Measurements from ENCODE around the gene VMP1. TPM values are rescaled to one million over a fixed set of nuclear protein-coding genes. Genes with fewer than 3 reads are reported as not detected.

The VMP1 gene
- total RNA-seq, 1 experiment from 2014 or later = 236 TPM

DNA sequence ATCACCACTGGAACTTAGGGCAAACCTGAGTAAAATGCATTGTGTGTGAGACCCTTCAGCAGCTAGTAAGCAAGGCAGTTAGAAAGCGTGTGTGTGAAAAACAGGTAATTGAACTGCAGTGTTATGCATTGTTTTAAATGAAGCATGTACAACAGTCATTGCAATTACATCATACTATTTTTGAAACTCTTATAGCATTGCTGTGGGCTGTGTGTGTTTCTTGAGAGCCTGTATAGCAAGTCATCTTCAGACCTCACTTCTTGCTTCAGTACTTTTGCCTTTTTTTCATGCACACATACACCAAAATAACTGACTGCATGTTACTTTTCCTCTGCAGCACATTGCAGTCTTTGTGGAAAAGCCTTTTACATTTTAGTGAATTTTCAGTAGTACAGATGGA, 19.4 kb upstream of the VMP1 start:
- peaks cover 8% of the 10 kb centered on the region; the same call in 1 of the 2 replicates for H3K4me1 ChIP-seq (replicated peaks; ENCODE audit: insufficient read depth)
- no peaks in the 10 kb centered on the region for H3K9me3 ChIP-seq (ENCODE audit: insufficient read depth, low read depth)
- no peaks in the 10 kb centered on the region for H3K9me2 ChIP-seq (ENCODE audit: insufficient read depth)
- no peak for DNase-seq
- H3K27ac ChIP-seq = peak overlapping the region; percentile 48; the same call in 1 of the 2 replicates
- H3K4me2 ChIP-seq = no peak overlapping the region
- BruUV-seq (replicated peaks) = no TSS peak
- no peaks in the 10 kb centered on the region for H3K27me3 ChIP-seq (ENCODE audit: insufficient read depth, low read depth)
- peaks cover 50% of the 10 kb centered on the region for H4K20me1 ChIP-seq (ENCODE audit: insufficient read depth)
- H3K79me2 ChIP-seq (ENCODE audit: low read depth) = peaks cover 42% of the 10 kb centered on the region
- no peak overlapping the region for H3K4me3 ChIP-seq
- ChIA-PET CTCF (no interaction called here), POLR2A (ENCODE audit: unreplicated experiment) (interaction anchor here (0.5 kb wide), 1 partner anchor 75 kb away, joined by 5 read pairs; no protein-coding TSS in a partner anchor)
- TF ChIP-seq EZH2 (IDR thresholded peaks at IDR 0.05; ENCODE audit: low read depth) (no peak), CTCF (conservative IDR thresholded peaks at IDR 0.05) (no peak)
- intact Hi-C loops (cut with micrococcal nuclease; ENCODE audit: unreplicated experiment) = no loop called here
- H2AFZ ChIP-seq = no peak overlapping the region
- peaks cover 73% of the 10 kb centered on the region for H3K36me3 ChIP-seq (ENCODE audit: low read depth)
- peaks cover 80% of the 10 kb centered on the region for H3F3A ChIP-seq (ENCODE audit: insufficient read depth, low read depth)

DNA sequence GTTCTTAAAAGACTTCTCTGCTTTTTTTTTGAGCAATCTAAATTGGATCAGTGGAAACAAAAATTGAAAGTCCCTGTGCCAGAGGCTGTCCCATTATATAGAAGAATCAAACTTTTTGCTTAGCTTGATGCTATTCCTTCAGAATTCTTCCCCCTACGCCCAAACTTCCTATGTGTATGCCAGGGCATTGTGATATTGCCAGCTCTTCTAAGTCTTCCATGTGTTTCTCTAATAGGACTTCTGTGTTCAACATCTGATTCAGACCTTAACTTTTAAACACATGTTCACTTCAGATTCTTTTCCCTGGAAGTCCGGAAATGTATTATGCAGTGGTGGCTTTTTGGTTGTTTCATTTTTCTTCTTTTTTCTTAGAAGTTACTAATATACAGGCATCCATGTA, 19.0 kb upstream of the VMP1 start:
- H3F3A ChIP-seq (ENCODE audit: insufficient read depth, low read depth) = peaks cover 78% of the 10 kb centered on the region
- peaks cover 42% of the 10 kb centered on the region for H3K79me2 ChIP-seq (ENCODE audit: low read depth)
- no peak overlapping the region for H3K4me3 ChIP-seq
- H3K4me2 ChIP-seq = no peak overlapping the region
- H3K9me2 ChIP-seq (ENCODE audit: insufficient read depth) = no peaks in the 10 kb centered on the region
- ChIA-PET POLR2A (ENCODE audit: unreplicated experiment) (interaction anchor here (0.6 kb wide), 1 partner anchor 1029 kb away, joined by 4 read pairs; no protein-coding TSS in a partner anchor), CTCF (no interaction called here)
- H2AFZ ChIP-seq = no peak overlapping the region
- no peak for DNase-seq
- no peaks in the 10 kb centered on the region for H3K27me3 ChIP-seq (ENCODE audit: insufficient read depth, low read depth)
- no TSS peak for BruUV-seq (replicated peaks)
- peaks cover 8% of the 10 kb centered on the region; the same call in 1 of the 2 replicates for H3K4me1 ChIP-seq (replicated peaks; ENCODE audit: insufficient read depth)
- peaks cover 69% of the 10 kb centered on the region for H3K36me3 ChIP-seq (ENCODE audit: low read depth)
- intact Hi-C loops (cut with micrococcal nuclease; ENCODE audit: unreplicated experiment) = no loop called here
- TF ChIP-seq CTCF (conservative IDR thresholded peaks at IDR 0.05) (no peak), EZH2 (IDR thresholded peaks at IDR 0.05; ENCODE audit: low read depth) (no peak)
- peak overlapping the region; percentile 48; the same call in 1 of the 2 replicates for H3K27ac ChIP-seq
- no peaks in the 10 kb centered on the region for H3K9me3 ChIP-seq (ENCODE audit: insufficient read depth, low read depth)
- H4K20me1 ChIP-seq (ENCODE audit: insufficient read depth) = peaks cover 47% of the 10 kb centered on the region

GRCh38 chr17:59693582-59693981, 13.9 kb upstream of the VMP1 start:
- no TSS peak for BruUV-seq (replicated peaks)
- no peak for DNase-seq
- Histone ChIP-seq H3K9me3 (ENCODE audit: insufficient read depth, low read depth) (no peaks in the 10 kb centered on the region), H3K4me1 (replicated peaks; ENCODE audit: insufficient read depth) (peaks cover 12% of the 10 kb centered on the region; the same call in 1 of the 2 replicates), H3K36me3 (ENCODE audit: low read depth) (peaks cover 71% of the 10 kb centered on the region), H3K79me2 (ENCODE audit: low read depth) (peaks cover 68% of the 10 kb centered on the region), H3K4me2 (no peak overlapping the region), H4K20me1 (ENCODE audit: insufficient read depth) (peaks cover 71% of the 10 kb centered on the region), H3F3A (ENCODE audit: insufficient read depth, low read depth) (peaks cover 93% of the 10 kb centered on the region), H3K27ac (peak overlapping the region; percentile 81; the same call in 1 of the 2 replicates), H3K27me3 (ENCODE audit: insufficient read depth, low read depth) (no peaks in the 10 kb centered on the region), H3K9me2 (ENCODE audit: insufficient read depth) (no peaks in the 10 kb centered on the region), H2AFZ (no peak overlapping the region), H3K4me3 (no peak overlapping the region)
- intact Hi-C loops (cut with micrococcal nuclease; ENCODE audit: unreplicated experiment) = no loop called here
- no peak for TF ChIP-seq CTCF (conservative IDR thresholded peaks at IDR 0.05)
- TF ChIP-seq EZH2 (IDR thresholded peaks at IDR 0.05; ENCODE audit: low read depth) = no peak
- CTCF ChIA-PET = no interaction called here
- POLR2A ChIA-PET (ENCODE audit: unreplicated experiment) = no interaction called here

Data from PC-9 (cell line).